ENCODE results near the gene PID1.

Gene PID1

GRCh38 chr2:229022071-229022470 lies 249.0 kb downstream of the PID1 start:
- DNase-seq (ENCODE audit: low read depth in 2 of 2): no peak

GRCh38 chr2:229009816-229010215 lies 261.3 kb downstream of the PID1 start:
- no peak for DNase-seq (ENCODE audit: low read depth in 2 of 2)

- DNase-seq (ENCODE audit: low read depth in 2 of 2): no peak
These were observed 267.8 kb downstream of the PID1 start for GRCh38 chr2:229003256-229003655.

GRCh38 chr2:229001196-229001595 lies 269.9 kb downstream of the PID1 start:
- no peak for DNase-seq (ENCODE audit: low read depth in 2 of 2)

- DNase-seq (ENCODE audit: low read depth in 2 of 2): no peak
These were observed 271.8 kb downstream of the PID1 start for GRCh38 chr2:228999326-228999725.

GRCh38 chr2:228988786-228989185 lies 282.3 kb downstream of the PID1 start:
- no peak for DNase-seq (ENCODE audit: low read depth in 2 of 2)

GRCh38 chr2:228987441-228988155 lies 283.5 kb downstream of the PID1 start:
- no peak for DNase-seq (ENCODE audit: low read depth in 2 of 2)

- DNase-seq (ENCODE audit: low read depth in 2 of 2): no peak
These were observed 284.1 kb downstream of the PID1 start for GRCh38 chr2:228986961-228987360.

GRCh38 chr2:228983700-228984099 lies 287.4 kb downstream of the PID1 start:
- DNase-seq (ENCODE audit: low read depth in 2 of 2): no peak

- no peak for DNase-seq (ENCODE audit: low read depth in 2 of 2)
These were observed 296.9 kb downstream of the PID1 start for GRCh38 chr2:228974169-228974568.
